GM19372 (cell line): Measurements from ENCODE around the gene NDC1.
A peak's percentile ranks its signal among the peaks of the same experiment; 100 is the strongest.
"Not testable (repeated sequence)": the region's sequence is repeated elsewhere in the genome, so short reads cannot be mapped to it uniquely, and the experiment has no call there.

ENCODE experiments used
- ATAC-seq: cut with Tn5 transposase; IDR thresholded peaks from one replicate; pipeline ENCODE4 v1.9.1; 2021; ENCODE audit warnings: mild to moderate bottlenecking, low read depth, moderate library complexity; ENCODE audit not compliant: unreplicated experiment

The NDC1 gene, protein sequence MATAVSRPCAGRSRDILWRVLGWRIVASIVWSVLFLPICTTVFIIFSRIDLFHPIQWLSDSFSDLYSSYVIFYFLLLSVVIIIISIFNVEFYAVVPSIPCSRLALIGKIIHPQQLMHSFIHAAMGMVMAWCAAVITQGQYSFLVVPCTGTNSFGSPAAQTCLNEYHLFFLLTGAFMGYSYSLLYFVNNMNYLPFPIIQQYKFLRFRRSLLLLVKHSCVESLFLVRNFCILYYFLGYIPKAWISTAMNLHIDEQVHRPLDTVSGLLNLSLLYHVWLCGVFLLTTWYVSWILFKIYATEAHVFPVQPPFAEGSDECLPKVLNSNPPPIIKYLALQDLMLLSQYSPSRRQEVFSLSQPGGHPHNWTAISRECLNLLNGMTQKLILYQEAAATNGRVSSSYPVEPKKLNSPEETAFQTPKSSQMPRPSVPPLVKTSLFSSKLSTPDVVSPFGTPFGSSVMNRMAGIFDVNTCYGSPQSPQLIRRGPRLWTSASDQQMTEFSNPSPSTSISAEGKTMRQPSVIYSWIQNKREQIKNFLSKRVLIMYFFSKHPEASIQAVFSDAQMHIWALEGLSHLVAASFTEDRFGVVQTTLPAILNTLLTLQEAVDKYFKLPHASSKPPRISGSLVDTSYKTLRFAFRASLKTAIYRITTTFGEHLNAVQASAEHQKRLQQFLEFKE

DNA sequence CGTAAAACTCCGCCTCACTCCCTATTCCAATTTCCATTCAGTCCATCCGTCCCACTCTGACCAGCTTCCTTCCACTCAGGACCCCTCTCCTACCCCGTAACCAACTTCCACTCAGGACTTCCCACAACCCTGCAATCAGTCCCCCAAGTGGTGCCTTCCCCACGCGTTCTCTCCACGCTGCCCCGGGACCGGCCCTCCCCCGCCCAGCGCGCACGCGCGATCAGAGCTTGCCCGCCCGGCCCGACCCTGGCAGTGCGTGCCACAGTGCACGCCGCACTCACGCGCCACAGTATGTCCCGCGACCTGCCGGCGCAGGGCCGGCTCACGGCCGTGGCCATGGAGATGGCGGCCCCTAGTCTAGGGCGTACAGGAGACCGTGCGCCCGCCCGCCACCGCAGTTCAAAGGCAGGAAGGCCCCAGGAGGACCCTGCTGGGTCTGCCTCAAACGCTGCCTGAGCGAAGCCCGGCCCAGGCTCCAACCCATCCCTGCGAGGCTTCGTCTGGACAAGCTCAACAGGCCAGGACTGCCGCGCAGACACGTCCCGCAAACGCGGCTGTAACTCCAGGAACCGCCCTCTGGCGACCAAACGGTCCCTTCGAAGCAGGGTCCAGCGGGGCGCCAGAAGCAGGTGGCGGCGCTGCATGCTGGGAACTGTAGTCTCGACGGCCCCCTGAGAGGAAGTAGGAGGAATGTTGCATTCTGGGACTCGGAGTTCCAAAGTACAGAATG, at the start of gene NDC1:
NDC1 (minus strand) TSS at position 373 of the 730 bp plus-strand sequence; CDS start at position 338, 35 bp downstream.
- peak; percentile 82 for ATAC-seq

DNA sequence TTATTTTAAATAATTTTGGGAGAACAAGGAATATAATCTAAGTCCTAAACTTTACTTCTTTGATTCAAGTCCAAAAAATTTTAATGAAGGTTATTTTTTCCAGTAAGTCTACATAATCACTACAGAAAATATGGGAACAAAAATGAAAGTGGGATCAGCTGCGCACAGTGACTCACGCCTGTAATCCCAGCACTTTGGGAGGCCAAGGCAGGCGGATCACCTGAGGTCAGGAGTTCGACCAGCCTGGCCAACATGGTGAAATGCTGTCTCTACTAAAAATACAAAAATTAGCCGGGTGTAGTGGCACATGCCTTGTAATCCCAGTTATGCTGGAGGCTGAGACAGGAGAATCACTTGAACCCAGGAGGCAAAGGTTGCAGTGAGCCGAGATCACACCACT, 45.5 kb upstream of the NDC1 start:
- ATAC-seq, result not testable (repeated sequence)

DNA sequence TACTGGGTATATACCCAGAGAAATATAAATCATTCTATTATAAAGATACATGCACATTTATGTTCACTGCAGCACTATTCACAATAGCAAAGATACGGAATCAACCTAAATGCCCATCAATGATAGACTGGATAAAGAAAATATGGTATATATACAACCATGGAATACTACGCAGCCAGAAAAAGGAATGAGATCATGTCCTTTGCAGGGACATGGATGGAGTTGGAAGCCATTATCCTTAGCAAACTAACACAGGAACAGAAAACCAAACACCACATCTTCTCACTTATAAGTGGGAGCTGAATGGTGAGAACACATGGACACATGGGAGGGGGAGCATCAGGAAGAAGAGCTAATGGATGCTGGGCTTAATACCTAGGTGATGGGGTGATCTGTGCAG, 43.8 kb upstream of the NDC1 start:
- ATAC-seq, result not testable (repeated sequence)

DNA sequence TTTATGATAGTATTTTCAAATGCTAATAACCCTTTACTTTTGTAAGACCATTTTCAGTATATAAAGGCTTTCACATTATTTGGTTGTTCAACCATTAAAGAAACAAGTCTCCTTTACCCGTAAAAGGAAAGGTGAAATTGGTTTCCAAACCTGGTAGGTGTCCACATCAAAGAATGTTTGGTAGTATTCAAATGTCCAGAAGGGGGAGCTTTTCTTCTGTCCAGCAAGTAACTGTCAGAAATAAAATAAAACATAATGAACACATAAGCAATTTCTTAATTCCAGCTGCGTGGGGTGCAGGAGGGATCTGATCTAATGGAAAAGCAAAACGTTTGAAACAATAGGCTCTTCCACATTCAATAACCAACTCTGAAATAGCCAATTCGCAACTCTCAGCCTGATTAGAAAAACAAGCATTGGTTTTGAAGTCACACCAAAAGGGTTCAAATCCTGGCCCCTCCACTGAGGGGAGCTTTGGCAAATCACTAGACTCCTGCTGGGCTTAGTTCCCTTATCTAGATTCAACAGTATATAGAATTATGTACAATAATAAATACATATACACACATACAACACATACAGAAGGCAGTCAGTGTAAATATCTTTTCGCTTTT, 40.5 kb upstream of the NDC1 start:
- no peak for ATAC-seq

DNA sequence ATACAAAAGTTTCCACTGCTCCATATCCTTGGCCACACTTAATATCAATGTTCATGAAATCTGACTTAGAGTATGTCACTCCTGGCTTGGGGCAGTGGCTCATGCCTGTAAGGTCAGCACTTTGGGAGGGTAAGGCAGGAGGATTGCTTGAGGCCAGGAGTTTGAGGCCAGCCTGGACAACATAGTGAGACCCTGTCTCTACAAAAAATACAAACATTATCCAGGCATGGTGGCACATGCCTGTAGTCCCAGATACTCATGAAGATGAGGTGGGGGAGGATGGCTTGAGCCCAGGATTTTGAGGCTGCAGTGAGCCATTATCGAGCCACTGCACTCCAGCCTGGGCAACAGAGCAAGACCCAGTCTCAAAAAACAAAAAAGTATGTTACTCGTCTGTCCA, 37.1 kb upstream of the NDC1 start:
- not testable (repeated sequence) for ATAC-seq

DNA sequence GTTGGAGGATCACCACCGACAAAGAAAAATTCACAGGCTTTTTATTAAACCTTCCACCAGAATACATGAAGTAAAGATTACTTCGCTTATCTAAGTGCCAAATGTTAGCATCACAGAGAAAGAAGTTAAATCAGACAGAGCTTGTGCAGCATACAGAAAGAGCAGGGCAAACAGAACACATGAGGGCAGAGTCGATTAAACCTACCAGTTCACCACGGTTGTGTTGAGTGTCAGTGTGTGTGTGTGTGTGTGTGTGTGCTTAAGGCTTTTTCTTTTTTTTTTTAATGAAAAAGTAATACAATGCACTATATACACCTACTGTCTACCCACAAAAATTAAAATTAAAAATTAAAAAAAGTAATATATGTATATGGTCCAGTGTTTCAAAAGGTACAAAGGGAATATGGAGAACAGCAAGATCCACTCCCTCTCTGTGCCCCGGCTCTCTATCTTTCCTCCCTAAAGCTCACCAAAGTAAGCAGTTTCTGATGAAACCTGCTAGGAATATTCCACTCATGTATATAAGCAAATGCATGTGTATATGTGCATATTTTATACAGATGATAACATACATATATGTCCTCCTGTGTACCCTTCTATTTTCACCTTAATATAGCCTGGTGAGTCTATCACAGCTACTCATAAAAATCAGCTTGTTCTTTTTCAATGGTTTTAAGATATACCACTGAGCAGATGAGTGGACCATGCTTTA, 33.8 kb upstream of the NDC1 start:
- ATAC-seq, result no peak

DNA sequence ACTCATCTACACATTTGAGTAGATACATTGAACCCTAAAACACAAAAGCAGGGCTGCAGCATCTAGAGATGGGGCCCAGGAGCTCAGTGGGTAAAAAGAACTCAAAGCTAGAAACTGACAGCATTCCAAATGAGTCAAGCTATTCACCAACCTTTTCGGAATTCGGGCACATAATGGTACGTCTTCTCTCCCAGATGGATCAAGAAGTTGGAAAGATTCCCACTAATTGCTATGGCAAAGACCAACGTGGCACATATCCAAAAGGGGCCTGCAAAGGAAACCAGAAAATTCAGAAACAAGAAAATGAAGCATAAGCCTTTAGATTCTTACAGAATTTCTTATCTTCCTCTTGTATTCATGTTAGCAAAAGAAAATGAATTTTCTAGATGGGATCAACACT, 33.1 kb upstream of the NDC1 start:
- no peak for ATAC-seq

DNA sequence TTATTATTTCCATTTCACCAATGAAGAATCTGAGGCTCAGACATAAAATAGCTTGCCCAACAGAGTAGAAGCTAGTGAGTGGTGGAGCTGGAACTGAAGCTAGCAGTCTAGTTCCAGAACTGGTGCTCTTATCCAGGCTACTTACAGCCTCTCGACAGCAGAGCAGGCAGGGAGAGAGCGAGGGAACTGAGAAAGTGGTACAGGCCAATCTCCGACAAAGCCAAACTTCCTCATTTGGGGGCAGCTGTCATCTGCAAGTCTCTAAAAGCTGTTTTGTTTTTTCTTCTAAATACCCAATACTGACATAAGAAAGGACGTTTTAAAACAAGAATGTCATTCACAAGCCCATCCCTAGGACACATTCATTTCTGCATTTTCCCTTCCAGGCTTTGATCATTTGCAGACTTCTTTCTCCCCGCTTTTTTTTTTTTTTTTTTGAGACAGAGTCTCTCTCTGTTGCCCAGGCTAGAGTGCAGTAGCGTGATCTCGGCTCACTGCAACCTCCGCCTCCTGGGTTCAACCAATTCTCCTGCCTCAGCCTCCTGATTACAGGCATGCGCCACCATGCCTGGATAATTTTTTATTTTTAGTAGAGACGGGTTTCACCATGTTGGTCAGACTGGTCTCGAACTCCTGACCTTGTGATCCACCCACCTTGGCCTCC, 31.5 kb upstream of the NDC1 start:
- ATAC-seq, result no peak

DNA sequence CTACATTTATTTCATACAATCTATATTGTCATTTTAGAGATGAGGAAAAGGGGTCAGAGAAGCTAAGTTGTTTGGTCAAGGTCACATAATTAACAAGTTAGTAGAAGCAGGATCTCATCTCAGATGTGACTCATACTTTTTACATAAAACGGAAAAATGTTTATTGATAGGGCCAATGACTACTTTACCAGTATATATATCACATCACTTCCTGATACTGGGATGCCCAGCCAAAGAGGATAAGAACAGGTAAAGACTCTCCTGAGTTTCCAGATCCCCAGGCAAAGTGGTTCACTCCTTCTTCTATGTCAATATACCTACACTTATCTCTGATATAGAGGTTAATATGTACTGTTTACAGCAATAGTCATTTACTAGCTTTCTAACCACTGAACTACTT, 30.5 kb upstream of the NDC1 start:
- no peak for ATAC-seq

DNA sequence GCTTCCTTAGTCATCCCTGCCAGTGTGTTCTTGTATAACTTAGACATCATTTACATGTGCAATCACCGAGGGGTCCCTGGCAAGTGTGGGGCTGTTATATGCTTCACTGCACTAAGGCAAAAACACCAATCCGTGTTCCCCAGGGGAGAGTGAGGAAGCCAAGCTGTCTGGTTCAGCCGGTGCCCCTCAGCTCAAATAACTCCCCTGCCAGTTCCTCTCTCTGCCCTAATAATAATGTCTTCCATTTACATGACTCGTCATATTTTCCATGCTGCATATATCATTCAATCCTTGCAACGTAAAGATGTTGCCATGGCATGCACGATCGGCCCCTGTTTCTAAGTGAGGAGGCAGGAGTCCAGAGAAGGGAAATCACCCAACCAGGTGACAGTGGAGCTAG, 24.4 kb upstream of the NDC1 start:
- ATAC-seq, result no peak

DNA sequence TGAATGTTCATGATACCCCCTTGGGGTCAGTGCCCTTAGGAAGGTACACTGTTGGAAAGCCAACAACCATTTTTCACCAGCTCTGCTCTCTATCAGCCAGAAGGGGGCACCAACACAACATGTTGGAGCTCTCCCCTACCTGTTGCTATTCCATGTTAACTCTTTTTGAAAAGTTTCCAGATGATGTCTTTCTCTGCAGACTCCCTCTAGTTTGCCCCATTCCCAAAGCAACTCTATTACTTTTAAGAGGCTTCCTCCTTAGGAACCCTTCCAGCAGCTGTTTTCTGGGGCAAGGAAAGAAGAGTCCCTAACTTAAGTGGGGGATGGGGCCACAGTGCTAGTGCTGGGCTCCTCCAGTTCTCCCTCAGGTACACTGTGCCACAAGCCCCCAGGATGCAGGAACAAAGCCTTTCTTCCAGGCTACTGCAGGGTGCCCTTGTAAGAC, 22.9 kb upstream of the NDC1 start:
- ATAC-seq, result no peak

DNA sequence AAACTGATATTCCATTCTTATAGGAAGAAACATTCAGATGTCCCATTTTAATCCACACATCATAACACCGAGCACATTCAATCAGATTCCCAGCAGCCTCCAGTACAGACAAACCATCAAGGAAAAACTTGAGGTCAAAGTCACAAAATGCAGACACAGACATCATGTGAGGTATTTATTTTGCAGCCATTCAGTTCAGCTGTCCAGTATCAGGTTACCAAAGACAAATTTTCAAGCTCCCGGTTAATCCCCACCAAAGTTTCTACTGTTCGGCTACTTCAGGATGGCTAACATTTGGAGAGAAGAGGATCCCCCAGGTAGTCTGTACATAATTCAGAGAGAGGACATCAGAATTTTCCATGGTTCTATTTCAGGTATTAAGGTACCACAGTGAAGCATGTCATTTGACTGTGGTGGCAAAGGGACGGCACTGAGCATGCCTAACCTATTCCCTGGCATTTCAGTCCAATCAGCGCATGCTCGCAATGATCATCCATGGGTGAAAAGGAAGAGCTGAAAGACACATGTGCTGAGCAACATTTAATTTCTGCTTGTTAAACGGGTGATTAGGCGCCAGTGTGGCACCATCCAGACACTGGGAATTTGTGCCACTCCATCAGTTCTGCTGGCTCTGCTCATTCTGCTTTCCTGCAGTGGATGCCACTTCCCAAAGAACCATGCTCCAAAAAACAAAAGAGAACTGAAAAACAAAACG, 13.6 kb upstream of the NDC1 start:
- ATAC-seq, result no peak

DNA sequence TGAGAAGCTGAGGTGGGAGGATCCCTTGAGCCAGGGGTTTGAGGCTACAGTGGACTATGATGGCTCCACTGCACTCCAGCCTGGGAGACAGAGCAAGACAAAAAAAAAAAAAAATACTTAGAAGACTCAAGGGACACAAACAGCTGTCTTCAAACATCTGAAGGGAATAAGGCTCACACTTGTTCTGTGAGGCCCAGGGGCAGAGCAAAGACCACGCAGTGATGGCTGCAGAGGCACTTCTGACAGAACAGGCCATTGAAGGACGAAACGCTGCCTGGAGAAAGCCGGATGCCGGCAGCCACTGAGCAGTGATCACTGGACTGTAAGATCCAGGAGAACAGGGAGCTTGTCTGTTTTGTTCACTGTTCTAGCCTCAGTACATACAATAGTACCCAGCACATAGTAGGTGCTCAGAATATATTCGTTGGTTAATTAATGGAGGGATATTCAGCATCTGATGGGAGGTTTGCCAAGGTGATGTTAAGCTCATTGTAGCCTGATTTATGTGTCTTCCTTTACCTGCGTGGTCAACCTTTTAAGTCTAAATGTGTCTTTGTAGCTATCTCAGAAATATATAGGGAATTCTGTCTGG, 12.1 kb upstream of the NDC1 start:
- no peak for ATAC-seq

DNA sequence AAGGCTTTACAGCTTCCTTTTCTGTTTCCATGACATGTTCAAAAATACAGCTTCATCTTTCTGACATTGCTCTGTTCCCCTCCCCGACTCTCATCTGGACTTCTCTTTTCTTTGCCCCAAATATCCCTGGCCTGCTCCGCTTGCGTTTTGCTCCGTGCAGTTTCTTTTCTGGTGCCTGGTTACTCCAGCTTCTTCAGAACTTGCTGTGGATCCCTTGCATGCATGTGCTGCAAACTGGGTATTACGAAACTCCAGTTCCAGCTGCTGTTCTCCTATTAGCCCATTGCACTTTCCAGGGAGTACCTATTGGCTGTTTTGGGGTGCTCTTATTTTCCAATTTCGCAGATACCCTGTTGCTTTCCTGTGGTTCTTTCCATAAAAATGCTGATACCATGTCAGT, 9.9 kb upstream of the NDC1 start:
- no peak for ATAC-seq

DNA sequence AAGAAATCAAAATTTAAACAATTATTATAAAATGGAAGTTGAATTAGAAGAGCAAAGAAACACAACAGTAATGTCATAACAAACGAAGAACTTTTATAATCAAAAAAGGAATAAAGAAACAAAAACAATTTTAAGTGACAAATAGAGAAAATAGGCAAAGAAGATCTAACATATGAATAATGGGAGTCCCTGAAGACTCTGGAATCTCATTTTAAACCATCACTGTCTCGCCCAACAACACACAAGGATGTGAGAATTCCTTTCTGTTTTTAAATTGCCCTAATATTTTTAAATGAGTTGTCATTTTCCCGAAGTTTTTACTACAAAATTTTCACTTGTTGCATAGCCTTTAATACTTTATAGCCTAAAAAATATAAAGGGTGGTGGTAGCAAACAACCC, 4.3 kb upstream of the NDC1 start:
- no peak for ATAC-seq

DNA sequence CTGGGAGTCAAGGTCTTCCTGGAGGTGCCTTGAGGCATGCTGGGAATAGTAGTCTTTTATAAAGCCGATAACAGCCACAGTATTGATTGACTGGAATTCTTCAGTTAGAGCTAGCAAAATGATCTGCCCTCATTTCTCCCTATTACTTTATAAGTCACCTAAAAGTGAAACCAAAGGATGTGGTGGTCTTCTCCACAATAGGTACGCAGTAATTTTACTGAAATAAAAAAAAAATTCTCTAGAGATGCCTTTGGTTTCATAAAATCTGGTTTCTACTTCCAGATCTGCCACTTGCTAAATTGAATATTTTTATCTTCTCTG, 518 bp upstream of the NDC1 start:
- no peak for ATAC-seq

DNA sequence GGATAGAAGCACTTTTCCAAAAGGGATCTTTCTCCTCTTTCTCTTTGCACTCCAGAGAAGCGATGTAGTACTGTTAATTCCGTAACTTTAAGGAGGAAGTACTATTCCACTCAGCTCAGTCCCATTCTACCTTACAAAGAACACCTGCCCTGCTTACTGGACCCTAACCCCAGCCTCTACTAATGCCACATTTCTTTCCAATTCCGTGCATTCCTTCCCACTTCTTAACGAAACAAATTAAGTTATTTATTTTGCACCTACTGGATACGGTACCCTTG, 511 bp downstream of the NDC1 start:
- no peak for ATAC-seq

DNA sequence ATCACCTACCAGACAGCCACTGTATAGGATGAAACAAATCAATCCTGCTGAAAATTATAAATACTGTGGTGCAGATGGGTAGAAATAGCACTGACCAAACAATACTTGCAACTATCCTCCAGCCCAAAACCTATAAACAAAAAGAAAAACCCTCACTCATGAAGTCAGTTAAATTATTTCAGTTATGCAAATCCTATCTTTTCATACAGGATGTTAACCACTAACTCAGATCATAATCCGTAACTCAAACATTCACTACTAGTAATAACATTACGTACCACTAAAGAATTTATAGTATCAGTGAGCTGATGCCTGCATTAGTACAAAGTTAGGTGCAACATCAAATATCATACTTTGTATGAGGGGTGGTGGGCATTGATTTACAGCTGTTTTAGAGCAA, 2.6 kb downstream of the NDC1 start:
- ATAC-seq, result no peak

DNA sequence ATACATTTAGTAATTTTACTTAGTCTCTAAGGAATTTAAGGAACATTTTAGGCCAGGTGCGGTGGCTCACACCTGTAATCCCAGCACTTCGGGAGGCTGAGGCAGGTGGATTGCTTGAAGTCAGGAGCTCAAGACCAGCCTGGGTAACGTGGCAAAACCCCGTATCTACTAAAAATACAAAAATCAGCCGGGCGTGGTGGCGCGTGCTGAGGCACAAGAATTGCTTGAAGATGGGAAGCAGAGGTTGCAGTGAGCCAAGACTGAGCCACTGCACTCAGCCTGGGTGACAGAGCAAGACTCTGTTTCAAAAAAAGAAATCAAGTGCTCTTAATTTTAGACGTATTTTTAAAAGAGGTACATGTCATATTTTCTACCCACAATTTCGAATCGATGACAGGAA, 3.3 kb downstream of the NDC1 start:
- no peak for ATAC-seq
